B cell (primary cell): Measurements from ENCODE around the gene SKIC8.

Experiments
- CTCF ChIP-seq: fragments of 200-600 bp; IDR thresholded peaks from one replicate; pipeline ENCODE4 v1.8.0; 2022; ENCODE audit warnings: antibody characterized with exemption, mild to moderate bottlenecking
- EZH2 ChIP-seq: IDR thresholded peaks from 2 replicates; pipeline ENCODE4 v1.6.1; 2012; ENCODE audit warnings: borderline replicate concordance, low read depth, mild to moderate bottlenecking, moderate library complexity, low read length; ENCODE audit not compliant: insufficient read depth, poor library complexity, severe bottlenecking

GRCh38 chr15:78263351-78263781, 36.0 kb downstream of the SKIC8 start:
- TF ChIP-seq CTCF (no peak), EZH2 (no peak)
